ENCODE data around the gene CTNNA1. TPM values are rescaled to one million over a fixed set of nuclear protein-coding genes. Genes with fewer than 3 reads are reported as not detected.

The CTNNA1 gene
- total and polyA plus RNA-seq, 9 of the 15 experiments (the other 6 are each of a cell fraction or from before 2014, with no cell fraction given), result 29.6 to 117 (median 89.1) TPM

DNA sequence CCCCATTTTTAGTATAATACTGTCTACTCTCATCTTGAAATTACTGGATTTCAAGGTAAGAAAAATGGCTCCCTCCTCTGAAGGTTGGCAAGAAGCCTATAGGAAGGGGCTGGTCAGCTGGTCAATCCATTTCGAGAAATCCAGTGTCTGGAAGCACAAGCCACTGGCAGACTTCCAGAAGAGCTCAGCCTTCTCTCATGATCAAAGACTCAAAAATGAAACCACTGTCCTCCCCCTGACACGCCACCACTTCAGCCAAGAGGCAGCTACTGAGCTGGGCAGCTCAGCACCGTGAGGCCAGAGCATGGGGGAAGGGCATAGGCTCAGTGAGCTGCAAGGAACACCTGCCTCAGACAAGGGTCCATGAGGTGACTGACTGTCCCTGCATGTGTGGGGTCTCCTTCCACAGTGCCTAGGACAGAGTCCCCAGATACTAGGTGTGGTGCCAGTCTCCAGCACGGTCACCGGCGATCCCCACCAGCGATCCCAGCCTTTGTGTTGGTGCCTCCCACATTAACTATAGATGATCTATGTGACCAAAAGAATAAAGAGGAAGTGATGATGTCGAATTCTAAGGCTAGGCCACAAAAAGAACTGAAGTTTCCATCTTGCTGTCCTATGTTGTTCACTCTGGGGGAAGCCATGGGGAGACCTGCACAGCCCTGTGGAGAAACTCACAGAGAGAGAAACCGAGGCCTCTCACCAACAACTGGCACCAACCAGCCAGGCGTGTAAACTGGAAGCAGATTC, 222.0 kb downstream of the CTNNA1 start:
- H3K27ac ChIP-seq (ENCODE audit: extremely low read depth, low read depth, low read length), result peak overlapping the region; percentile 47; the same call in 1 of the 3 replicates
- peak overlapping the region; percentile 28; the same call in 1 of the 2 replicates for H2AFZ ChIP-seq (ENCODE audit: low read depth, low read length)
- WGBS (ENCODE audit: insufficient coverage, low coverage, missing lambda C conversion rate), result 50% methylated on average over 10 of the region's 10 CpGs
- H4K20me1 ChIP-seq (replicated peaks; ENCODE audit: control insufficient read depth, insufficient read depth, low read length), result no peaks in the 10 kb centered on the region
- H3K9ac ChIP-seq (ENCODE audit: insufficient read depth in 1 of 2, low read depth in 2 of 2, low read length in 2 of 2), result peak overlapping the region in 1 of 2 experiments; percentile 63; a peak in 1 of 4 replicates
- ChIA-PET CTCF (ENCODE audit: low intra/inter-chr PET ratio) (no interaction called here), POLR2A (interaction anchor here (0.7 to 1.1 kb wide), 3 partner anchors 12 to 338 kb away, joined by 3 to 4 read pairs (median 3); no protein-coding TSS in a partner anchor)
- no peaks in the 10 kb centered on the region for H3K79me2 ChIP-seq (ENCODE audit: control insufficient read depth, insufficient read depth, low read length)
- in situ Hi-C loops (cut with MboI) (no loop called here), intact Hi-C loops (cut with micrococcal nuclease) (loop anchor here (10.0 kb wide), 1 partner anchor 330 kb away; no protein-coding TSS in a partner anchor)
- H3K9me3 ChIP-seq (replicated peaks; ENCODE audit: control insufficient read depth, insufficient read depth, low read depth, low read length), result no peaks in the 10 kb centered on the region
- peak in 2 of 4 experiments; percentile 34 to 73 for DNase-seq (ENCODE audit: extremely low read depth in 1 of 4, low spot score in 3 of 4)
- no peaks in the 10 kb centered on the region for H3K9me1 ChIP-seq (ENCODE audit: control insufficient read depth, insufficient read depth, low read length)
- peak; percentile 35 for ATAC-seq
- H3K4me3 ChIP-seq, result no peak overlapping the region
- no TSS peak for BruUV-seq (replicated peaks)
- H3K27me3 ChIP-seq (ENCODE audit: control insufficient read depth in 2 of 2, insufficient read depth in 2 of 2, low read length in 2 of 2), result no peaks in the 10 kb centered on the region; a peak in 1 of 5 replicates
- no peak for FAIRE-seq
- H3K4me2 ChIP-seq (ENCODE audit: insufficient read depth, low read length), result no peak overlapping the region; the same call in 1 of the 2 replicates
- no peaks in the 10 kb centered on the region for H3K36me3 ChIP-seq (ENCODE audit: control insufficient read depth, insufficient read depth, low read length)
- peaks cover 13 to 35% of the 10 kb centered on the region in 2 experiments for H3K4me1 ChIP-seq (replicated peaks in 1 of 2; ENCODE audit: control insufficient read depth in 2 of 2, insufficient read depth in 2 of 2, low read length in 2 of 2)
- TF ChIP-seq SRSF7 (optimal IDR thresholded peaks at IDR 0.05; ENCODE audit: low read depth, low read length) (no peak), POLR2A (conservative IDR thresholded peaks at IDR 0.05) (no peak), NRF1 (conservative IDR thresholded peaks at IDR 0.05 in 1 of 2, IDR thresholded peaks at IDR 0.05 in 1 of 2) (0 out of 4 replicates have a peak, but pooled peaks of 1 of the 2 experiments have one; percentile 18), SMAD4 (CRISPR knock-in tag; conservative IDR thresholded peaks at IDR 0.05) (peak; percentile 42; the same call in 1 of the 2 replicates), PTTG1 (tag; IDR thresholded peaks at IDR 0.05; ENCODE audit: low read depth) (no peak), FOXJ2 (tag; IDR thresholded peaks at IDR 0.05) (0 out of 2 replicates have a peak, but pooled peaks have one; percentile 58), HMG20B (CRISPR knock-in tag; IDR thresholded peaks at IDR 0.05) (no peak), BHLHE40 (IDR thresholded peaks at IDR 0.05; ENCODE audit: low read length) (peak; percentile 38; the same call in 1 of the 2 replicates)
- TF ChIP-seq, protein P1, sequence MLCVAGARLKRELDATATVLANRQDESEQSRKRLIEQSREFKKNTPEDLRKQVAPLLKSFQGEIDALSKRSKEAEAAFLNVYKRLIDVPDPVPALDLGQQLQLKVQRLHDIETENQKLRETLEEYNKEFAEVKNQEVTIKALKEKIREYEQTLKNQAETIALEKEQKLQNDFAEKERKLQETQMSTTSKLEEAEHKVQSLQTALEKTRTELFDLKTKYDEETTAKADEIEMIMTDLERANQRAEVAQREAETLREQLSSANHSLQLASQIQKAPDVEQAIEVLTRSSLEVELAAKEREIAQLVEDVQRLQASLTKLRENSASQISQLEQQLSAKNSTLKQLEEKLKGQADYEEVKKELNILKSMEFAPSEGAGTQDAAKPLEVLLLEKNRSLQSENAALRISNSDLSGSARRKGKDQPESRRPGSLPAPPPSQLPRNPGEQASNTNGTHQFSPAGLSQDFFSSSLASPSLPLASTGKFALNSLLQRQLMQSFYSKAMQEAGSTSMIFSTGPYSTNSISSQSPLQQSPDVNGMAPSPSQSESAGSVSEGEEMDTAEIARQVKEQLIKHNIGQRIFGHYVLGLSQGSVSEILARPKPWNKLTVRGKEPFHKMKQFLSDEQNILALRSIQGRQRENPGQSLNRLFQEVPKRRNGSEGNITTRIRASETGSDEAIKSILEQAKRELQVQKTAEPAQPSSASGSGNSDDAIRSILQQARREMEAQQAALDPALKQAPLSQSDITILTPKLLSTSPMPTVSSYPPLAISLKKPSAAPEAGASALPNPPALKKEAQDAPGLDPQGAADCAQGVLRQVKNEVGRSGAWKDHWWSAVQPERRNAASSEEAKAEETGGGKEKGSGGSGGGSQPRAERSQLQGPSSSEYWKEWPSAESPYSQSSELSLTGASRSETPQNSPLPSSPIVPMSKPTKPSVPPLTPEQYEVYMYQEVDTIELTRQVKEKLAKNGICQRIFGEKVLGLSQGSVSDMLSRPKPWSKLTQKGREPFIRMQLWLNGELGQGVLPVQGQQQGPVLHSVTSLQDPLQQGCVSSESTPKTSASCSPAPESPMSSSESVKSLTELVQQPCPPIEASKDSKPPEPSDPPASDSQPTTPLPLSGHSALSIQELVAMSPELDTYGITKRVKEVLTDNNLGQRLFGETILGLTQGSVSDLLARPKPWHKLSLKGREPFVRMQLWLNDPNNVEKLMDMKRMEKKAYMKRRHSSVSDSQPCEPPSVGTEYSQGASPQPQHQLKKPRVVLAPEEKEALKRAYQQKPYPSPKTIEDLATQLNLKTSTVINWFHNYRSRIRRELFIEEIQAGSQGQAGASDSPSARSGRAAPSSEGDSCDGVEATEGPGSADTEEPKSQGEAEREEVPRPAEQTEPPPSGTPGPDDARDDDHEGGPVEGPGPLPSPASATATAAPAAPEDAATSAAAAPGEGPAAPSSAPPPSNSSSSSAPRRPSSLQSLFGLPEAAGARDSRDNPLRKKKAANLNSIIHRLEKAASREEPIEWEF (CRISPR knock-in tag; IDR thresholded peaks at IDR 0.05), result no peak
- TF ChIP-seq, protein P2, sequence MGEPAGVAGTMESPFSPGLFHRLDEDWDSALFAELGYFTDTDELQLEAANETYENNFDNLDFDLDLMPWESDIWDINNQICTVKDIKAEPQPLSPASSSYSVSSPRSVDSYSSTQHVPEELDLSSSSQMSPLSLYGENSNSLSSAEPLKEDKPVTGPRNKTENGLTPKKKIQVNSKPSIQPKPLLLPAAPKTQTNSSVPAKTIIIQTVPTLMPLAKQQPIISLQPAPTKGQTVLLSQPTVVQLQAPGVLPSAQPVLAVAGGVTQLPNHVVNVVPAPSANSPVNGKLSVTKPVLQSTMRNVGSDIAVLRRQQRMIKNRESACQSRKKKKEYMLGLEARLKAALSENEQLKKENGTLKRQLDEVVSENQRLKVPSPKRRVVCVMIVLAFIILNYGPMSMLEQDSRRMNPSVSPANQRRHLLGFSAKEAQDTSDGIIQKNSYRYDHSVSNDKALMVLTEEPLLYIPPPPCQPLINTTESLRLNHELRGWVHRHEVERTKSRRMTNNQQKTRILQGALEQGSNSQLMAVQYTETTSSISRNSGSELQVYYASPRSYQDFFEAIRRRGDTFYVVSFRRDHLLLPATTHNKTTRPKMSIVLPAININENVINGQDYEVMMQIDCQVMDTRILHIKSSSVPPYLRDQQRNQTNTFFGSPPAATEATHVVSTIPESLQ (CRISPR knock-in tag; IDR thresholded peaks at IDR 0.05), result no peak
- TF ChIP-seq, protein P3, sequence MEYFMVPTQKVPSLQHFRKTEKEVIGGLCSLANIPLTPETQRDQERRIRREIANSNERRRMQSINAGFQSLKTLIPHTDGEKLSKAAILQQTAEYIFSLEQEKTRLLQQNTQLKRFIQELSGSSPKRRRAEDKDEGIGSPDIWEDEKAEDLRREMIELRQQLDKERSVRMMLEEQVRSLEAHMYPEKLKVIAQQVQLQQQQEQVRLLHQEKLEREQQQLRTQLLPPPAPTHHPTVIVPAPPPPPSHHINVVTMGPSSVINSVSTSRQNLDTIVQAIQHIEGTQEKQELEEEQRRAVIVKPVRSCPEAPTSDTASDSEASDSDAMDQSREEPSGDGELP (CRISPR knock-in tag; IDR thresholded peaks at IDR 0.05; ENCODE audit: borderline replicate concordance), result no peak

Measured in K562 (cell line).